Neutrophil (primary cell): Measurements from ENCODE around the gene LCP2.

Experiments
- H3K27ac ChIP-seq: fragments of 200-600 bp; sonication (generic); 2 replicates; pipeline ENCODE4 v1.5.1; 2016; ENCODE audit warnings: mild to moderate bottlenecking, moderate library complexity
- H3K27me3 ChIP-seq: fragments of 200-600 bp; sonication (generic); 2 replicates; pipeline ENCODE4 v1.6.0; 2016; ENCODE audit warnings: mild to moderate bottlenecking
- H3K36me3 ChIP-seq: fragments of 200-600 bp; sonication (generic); 2 replicates; pipeline ENCODE4 v1.5.1; 2017
- H3K4me1 ChIP-seq, 2 experiments: fragments of 200-600 bp in 1 of 2; sonication (generic) in 1 of 2; 1 replicate in 1 of 2; 2 replicates in 1 of 2; pipeline versions ENCODE4 v1.5.1 to v1.6.1; 2013 to 2016; ENCODE audit warnings: low read depth in 1 of 2, low read length in 1 of 2, mild to moderate bottlenecking in 1 of 2, moderate library complexity in 1 of 2; ENCODE audit not compliant: control insufficient read depth in 1 of 2, insufficient read depth in 1 of 2
- H3K4me3 ChIP-seq, 2 experiments: fragments of 200-600 bp in 1 of 2; sonication (generic) in 1 of 2; 1 replicate in 1 of 2; 2 replicates in 1 of 2; pipeline ENCODE4 v1.5.1; 2013 to 2016; ENCODE audit warnings: low read depth in 1 of 2, low read length in 1 of 2, mild to moderate bottlenecking in 1 of 2, moderate library complexity in 1 of 2
- H3K9me3 ChIP-seq: fragments of 200-600 bp; sonication (generic); 2 replicates; pipeline ENCODE4 v1.5.1; 2016
- TF ChIP-seq, protein P1 (sequence below): fragments of 200-600 bp; sonication (generic); IDR thresholded peaks from 2 replicates; pipeline ENCODE4 v1.5.1; 2016; ENCODE audit warnings: antibody characterized with exemption

Gene LCP2

DNA sequence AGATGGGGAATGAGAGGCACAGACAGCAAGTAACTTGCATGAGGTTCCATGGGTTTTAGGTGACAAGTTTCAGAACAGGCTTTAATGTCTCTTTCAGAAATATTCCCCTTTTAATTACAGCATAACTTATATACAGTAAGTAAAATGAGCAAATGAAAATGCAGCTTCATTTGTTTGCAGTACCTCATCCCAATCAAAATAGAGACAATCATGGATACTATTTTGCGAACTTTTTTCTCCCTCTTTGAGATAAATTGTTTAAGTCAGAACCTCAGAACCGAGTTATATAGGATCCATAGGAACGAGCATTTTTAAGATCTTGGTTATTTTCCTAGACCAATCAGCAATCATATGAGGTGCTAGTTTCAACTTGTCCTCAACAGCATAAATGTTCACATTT is 3.5 kb downstream of the LCP2 start:
- Histone ChIP-seq H3K4me3 (peak overlapping the region; percentile 82 to 96), H3K27ac (peak overlapping the region; percentile 97), H3K4me1 (peaks cover 78 to 84% of the 10 kb centered on the region in 2 experiments), H3K36me3 (peaks cover 59% of the 10 kb centered on the region), H3K9me3 (peaks cover 3% of the 10 kb centered on the region), H3K27me3 (no peaks in the 10 kb centered on the region)
- TF ChIP-seq, protein P1, sequence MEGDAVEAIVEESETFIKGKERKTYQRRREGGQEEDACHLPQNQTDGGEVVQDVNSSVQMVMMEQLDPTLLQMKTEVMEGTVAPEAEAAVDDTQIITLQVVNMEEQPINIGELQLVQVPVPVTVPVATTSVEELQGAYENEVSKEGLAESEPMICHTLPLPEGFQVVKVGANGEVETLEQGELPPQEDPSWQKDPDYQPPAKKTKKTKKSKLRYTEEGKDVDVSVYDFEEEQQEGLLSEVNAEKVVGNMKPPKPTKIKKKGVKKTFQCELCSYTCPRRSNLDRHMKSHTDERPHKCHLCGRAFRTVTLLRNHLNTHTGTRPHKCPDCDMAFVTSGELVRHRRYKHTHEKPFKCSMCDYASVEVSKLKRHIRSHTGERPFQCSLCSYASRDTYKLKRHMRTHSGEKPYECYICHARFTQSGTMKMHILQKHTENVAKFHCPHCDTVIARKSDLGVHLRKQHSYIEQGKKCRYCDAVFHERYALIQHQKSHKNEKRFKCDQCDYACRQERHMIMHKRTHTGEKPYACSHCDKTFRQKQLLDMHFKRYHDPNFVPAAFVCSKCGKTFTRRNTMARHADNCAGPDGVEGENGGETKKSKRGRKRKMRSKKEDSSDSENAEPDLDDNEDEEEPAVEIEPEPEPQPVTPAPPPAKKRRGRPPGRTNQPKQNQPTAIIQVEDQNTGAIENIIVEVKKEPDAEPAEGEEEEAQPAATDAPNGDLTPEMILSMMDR: no peak

DNA sequence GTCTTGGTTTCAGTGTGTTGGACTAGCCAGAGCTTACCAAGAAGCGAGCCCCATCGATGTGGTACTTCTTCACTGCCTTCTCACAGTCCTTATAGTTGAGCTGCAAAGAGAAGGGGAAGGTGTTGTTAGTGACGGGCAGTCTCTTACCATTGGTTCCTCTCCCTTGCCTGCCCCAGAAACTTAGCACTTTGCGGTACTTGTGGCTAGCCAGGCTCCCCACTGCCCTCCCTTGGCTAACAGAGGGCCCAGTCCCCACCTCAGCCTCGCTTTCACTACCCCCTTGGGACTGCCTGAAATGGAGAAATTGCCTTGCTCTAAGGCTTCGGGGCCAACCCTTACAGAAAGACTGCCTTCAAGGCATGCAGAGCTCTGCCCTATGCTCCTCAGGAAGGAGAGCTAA is 4.3 kb downstream of the LCP2 start:
- Histone ChIP-seq H3K27ac (peak overlapping the region; percentile 97), H3K4me1 (peaks cover 78 to 84% of the 10 kb centered on the region in 2 experiments), H3K4me3 (peak overlapping the region; percentile 82 to 96), H3K36me3 (peaks cover 67% of the 10 kb centered on the region), H3K27me3 (no peaks in the 10 kb centered on the region), H3K9me3 (peaks cover 3% of the 10 kb centered on the region)
- TF ChIP-seq, protein P1: peak; percentile 69

DNA sequence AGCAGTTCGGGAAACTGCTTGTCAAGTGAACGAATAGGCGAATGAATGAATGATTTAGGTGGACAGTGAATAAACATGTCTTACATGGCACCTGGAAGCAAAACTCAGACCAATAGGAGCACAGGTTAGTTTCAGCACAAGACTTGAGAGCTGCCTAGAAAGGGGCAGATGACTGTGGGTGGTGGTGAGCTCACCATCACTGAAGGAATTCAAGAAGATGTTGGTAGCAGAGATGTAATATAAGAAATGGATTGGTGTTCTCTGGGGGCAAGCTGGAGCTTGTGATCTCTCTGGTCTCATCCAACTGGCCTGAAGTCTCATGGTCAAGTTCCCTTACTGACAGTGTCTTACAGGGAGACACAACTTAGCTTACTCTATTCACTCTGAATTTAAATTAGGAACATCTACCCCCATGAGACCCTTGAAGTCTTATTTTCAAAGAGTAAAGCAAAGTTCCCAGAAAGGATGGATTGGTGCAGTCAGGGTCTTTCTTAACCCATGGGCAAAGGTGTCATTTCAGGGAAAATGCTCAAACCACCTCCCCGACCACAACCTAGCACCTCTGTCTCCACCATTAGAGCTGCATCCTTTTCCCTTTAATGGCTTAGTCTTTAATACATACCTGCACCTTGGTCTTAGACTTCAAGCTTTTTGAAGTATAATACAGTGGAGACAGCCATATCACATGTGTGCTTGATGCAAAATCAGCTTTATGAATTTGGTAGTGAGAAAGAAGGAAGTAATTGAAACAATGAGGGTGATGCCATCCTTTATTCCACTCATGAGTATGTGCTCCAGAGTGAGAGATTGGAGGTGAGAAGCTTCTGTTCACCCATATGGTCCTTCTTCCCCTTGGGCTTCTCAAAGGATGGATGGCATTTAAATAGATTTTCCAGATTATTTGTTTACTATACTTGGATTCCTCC is 5.1 kb downstream of the LCP2 start:
- H3K27ac ChIP-seq: peak overlapping the region; percentile 97
- H3K4me1 ChIP-seq: peaks cover 79 to 86% of the 10 kb centered on the region in 2 experiments
- TF ChIP-seq, protein P1: no peak
- no peaks in the 10 kb centered on the region for H3K27me3 ChIP-seq
- H3K36me3 ChIP-seq: peaks cover 75% of the 10 kb centered on the region
- H3K9me3 ChIP-seq: peaks cover 3% of the 10 kb centered on the region
- peak overlapping the region; percentile 82 to 96 for H3K4me3 ChIP-seq

DNA sequence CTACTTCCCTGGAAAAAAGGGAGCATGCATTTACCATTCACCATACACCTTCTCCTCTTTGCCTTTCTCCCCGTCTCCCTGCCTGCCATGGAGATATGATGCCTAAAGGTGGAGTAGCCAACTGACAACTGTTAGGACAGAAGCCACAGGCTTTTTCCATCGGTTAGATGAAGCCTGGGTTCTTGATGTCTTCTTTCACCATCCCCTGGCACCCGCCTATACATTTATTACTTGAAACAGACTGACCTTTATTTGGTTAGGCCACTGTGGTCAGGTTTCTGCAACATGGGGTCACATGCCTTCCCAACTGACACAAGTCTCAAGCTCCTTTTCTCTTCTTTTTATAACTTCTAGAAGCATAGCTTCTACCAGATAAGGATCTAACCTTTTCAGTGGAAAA is 7.1 kb downstream of the LCP2 start:
- Histone ChIP-seq H3K27ac (peak overlapping the region; percentile 97), H3K27me3 (no peaks in the 10 kb centered on the region), H3K36me3 (peaks cover 95% of the 10 kb centered on the region), H3K4me3 (peak overlapping the region; percentile 19 to 48), H3K9me3 (peaks cover 3% of the 10 kb centered on the region), H3K4me1 (peaks cover 99 to 100% of the 10 kb centered on the region in 2 experiments)
- TF ChIP-seq, protein P1: no peak

DNA sequence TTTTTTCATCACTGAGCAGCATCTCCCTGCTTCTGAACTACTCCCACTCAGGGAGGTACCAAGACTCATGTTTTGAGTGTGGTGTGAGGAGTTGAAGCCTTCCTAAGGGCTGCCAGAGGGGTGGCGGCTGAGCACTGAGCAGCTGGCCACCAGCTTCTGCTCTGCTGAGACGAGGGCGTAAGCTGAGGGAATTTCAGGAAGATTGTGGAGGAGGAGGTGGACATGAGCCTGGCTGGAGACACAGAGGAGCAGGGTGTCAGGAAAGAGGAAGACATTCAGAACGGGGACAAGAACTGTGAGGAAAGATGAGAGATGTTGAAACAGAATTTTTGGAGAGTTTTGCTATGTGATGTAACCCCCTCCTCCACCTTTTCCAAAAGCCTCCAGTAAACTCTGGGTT is 7.8 kb downstream of the LCP2 start:
- Histone ChIP-seq H3K27me3 (no peaks in the 10 kb centered on the region), H3K27ac (peak overlapping the region; percentile 97), H3K4me3 (peak overlapping the region; percentile 19 to 48), H3K36me3 (peaks cover 95% of the 10 kb centered on the region), H3K9me3 (peaks cover 3% of the 10 kb centered on the region), H3K4me1 (peaks cover 99 to 100% of the 10 kb centered on the region in 2 experiments)
- TF ChIP-seq, protein P1: no peak
